HUDEP-2 (cell line): ENCODE measurements around the gene LMBRD1.
A peak's percentile ranks its signal among the peaks of the same experiment; 100 is the strongest.
"Not testable (repeated sequence)": the region's sequence is repeated elsewhere in the genome, so short reads cannot be mapped to it uniquely, and the experiment has no call there.

ENCODE experiments used
- DNase-seq, 76 experiments: peaks; one replicate each; lab custom pipeline; 2025; ENCODE audit not compliant: unreplicated experiment in 76 of 76; lab: John Stamatoyannopoulos, UW

The LMBRD1 gene

GRCh38 chr6:69801225-69801624 lies 4.4 kb upstream of the LMBRD1 start:
- peak in 1 of 76 experiments; percentile 11 for DNase-seq

GRCh38 chr6:69798796-69799195 lies 2.0 kb upstream of the LMBRD1 start:
- DNase-seq: not testable (repeated sequence)

- peak in 23 of 76 experiments; percentile 14 to 64 (median 39) for DNase-seq
Observed at GRCh38 chr6:69796073-69796641, 653 bp downstream of the LMBRD1 start.

GRCh38 chr6:69795469-69796072 lies 1.2 kb downstream of the LMBRD1 start:
- DNase-seq: peak in 7 of 76 experiments; percentile 9 to 47 (median 24)

- DNase-seq: no peak
Observed at GRCh38 chr6:69792292-69792691, 4.5 kb downstream of the LMBRD1 start.

GRCh38 chr6:69791065-69791471 lies 5.7 kb downstream of the LMBRD1 start:
- no peak for DNase-seq

GRCh38 chr6:69790629-69791028 lies 6.2 kb downstream of the LMBRD1 start:
- DNase-seq: no peak

- no peak for DNase-seq
Observed at GRCh38 chr6:69789578-69789977, 7.2 kb downstream of the LMBRD1 start.

- DNase-seq: not testable (repeated sequence)
Observed at GRCh38 chr6:69787436-69787835, 9.4 kb downstream of the LMBRD1 start.

GRCh38 chr6:69785697-69786096 lies 11.1 kb downstream of the LMBRD1 start:
- no peak for DNase-seq

- peak in 17 of 76 experiments; percentile 13 to 57 (median 35) for DNase-seq
Observed at GRCh38 chr6:69784595-69785377, 12.0 kb downstream of the LMBRD1 start.

GRCh38 chr6:69783108-69783507 lies 13.7 kb downstream of the LMBRD1 start:
- no peak for DNase-seq

GRCh38 chr6:69780585-69781178 lies 16.1 kb downstream of the LMBRD1 start:
- no peak for DNase-seq

- DNase-seq: no peak
Observed at GRCh38 chr6:69775941-69776340, 20.9 kb downstream of the LMBRD1 start.

GRCh38 chr6:69775585-69775849 lies 21.3 kb downstream of the LMBRD1 start:
- no peak for DNase-seq

- DNase-seq: no peak
Observed at GRCh38 chr6:69774740-69775584, 21.8 kb downstream of the LMBRD1 start.

- no peak for DNase-seq
Observed at GRCh38 chr6:69771158-69771906, 25.5 kb downstream of the LMBRD1 start.

GRCh38 chr6:69768664-69769063 lies 28.1 kb downstream of the LMBRD1 start:
- DNase-seq: no peak

GRCh38 chr6:69763763-69764162 lies 33.0 kb downstream of the LMBRD1 start:
- peak in 1 of 76 experiments; percentile 18 for DNase-seq

GRCh38 chr6:69761853-69762252 lies 35.0 kb downstream of the LMBRD1 start:
- no peak for DNase-seq
